H1 (cell line): Measurements from ENCODE around the gene ALG14. TPM values are rescaled to one million over a fixed set of nuclear protein-coding genes. Genes with fewer than 3 reads are reported as not detected.

Experiments used
- CTCF ChIA-PET: fragments of 300-600 bp; sonication (Branson Sonifier 250); formaldehyde crosslinking; loops from one replicate; lab custom pipeline; 2021; ENCODE audit not compliant: partially characterized antibody; lab: Charles Lee
- POLR2A ChIA-PET: fragments of 300-600 bp; sonication (Branson Sonifier 250); formaldehyde crosslinking; loops from one replicate; lab custom pipeline; 2021; ENCODE audit warnings: inconsistent platforms; ENCODE audit not compliant: partially characterized antibody; lab: Charles Lee
- DNase-seq, 2 experiments: peaks; one replicate each; pipeline versions ENCODE4 v3.0.0 to v3.0.0-alpha.2; 2010 to 2022; ENCODE audit warnings: low spot score in 2 of 2, low read depth in 1 of 2, mixed read lengths in 1 of 2
- FAIRE-seq: peaks from 2 replicates; lab custom pipeline; 2011; peaks lifted over from hg19 to GRCh38; lab: Jason Lieb, UNC
- H2AFZ ChIP-seq: 2 replicates; pipeline ENCODE4 v1.8.1; 2012; ENCODE audit warnings: low read length, inconsistent platforms
- H2AK5ac ChIP-seq: 2 replicates; pipeline ENCODE4 v1.6.1; 2013; ENCODE audit warnings: low read depth, low read length
- H2BK120ac ChIP-seq: replicated peaks from 2 replicates; pipeline ENCODE3; 2013; ENCODE audit warnings: low read depth, low read length, inconsistent platforms
- H2BK12ac ChIP-seq: 2 replicates; pipeline ENCODE4 v1.6.1; 2013; ENCODE audit warnings: low read depth, low read length
- H2BK15ac ChIP-seq: 2 replicates; pipeline ENCODE4 v1.6.1; 2013; ENCODE audit warnings: low read length
- H2BK20ac ChIP-seq: 2 replicates; pipeline ENCODE4 v1.6.1; 2013; ENCODE audit warnings: low read length
- H2BK5ac ChIP-seq: 2 replicates; pipeline ENCODE4 v1.6.1; 2013; ENCODE audit warnings: low read depth, low read length
- H3K14ac ChIP-seq: 2 replicates; pipeline ENCODE4 v1.6.1; 2013; ENCODE audit warnings: inconsistent platforms; ENCODE audit not compliant: insufficient read length
- H3K18ac ChIP-seq: 2 replicates; pipeline ENCODE4 v1.6.1; 2013; ENCODE audit warnings: low read length; ENCODE audit errors: extremely low read depth
- H3K23ac ChIP-seq: 2 replicates; pipeline ENCODE4 v1.6.1; 2013; ENCODE audit warnings: inconsistent platforms; ENCODE audit not compliant: insufficient read length
- H3K23me2 ChIP-seq: 2 replicates; pipeline ENCODE4 v1.6.1; 2013; ENCODE audit warnings: low read depth, low read length
- H3K27ac ChIP-seq: 2 replicates; pipeline ENCODE4 v1.6.1; 2011; ENCODE audit warnings: low read depth, low read length, inconsistent platforms
- H3K27me3 ChIP-seq, 4 experiments: replicated peaks in 1 of 4; 1 replicate in 1 of 4; 2 replicates in 3 of 4; pipeline versions ENCODE4 v1.6.1 to v1.8.1; 2011 to 2013; ENCODE audit warnings: low read length in 3 of 4, mild to moderate bottlenecking in 3 of 4, inconsistent platforms in 2 of 4, mixed read lengths in 2 of 4, moderate library complexity in 1 of 4; ENCODE audit not compliant: control insufficient read depth in 3 of 4, insufficient read depth in 3 of 4; ENCODE audit errors: extremely low read depth in 1 of 4
- H3K36me3 ChIP-seq, 4 experiments: 2 replicates each; pipeline versions ENCODE4 v1.6.1 to v1.8.1; 2011 to 2013; ENCODE audit warnings: mild to moderate bottlenecking in 4 of 4, low read length in 3 of 4, moderate library complexity in 2 of 4, control low read depth in 1 of 4, inconsistent platforms in 1 of 4; ENCODE audit not compliant: insufficient read depth in 4 of 4, control insufficient read depth in 2 of 4
- H3K4ac ChIP-seq: replicated peaks from 2 replicates; pipeline ENCODE3; 2013; ENCODE audit warnings: low read length, low read depth, mixed read lengths, inconsistent platforms; ENCODE audit not compliant: insufficient read length
- H3K4me1 ChIP-seq, 4 experiments: replicated peaks in 1 of 4; 1 replicate in 1 of 4; 2 replicates in 3 of 4; pipeline versions ENCODE4 v1.6.1 to v1.8.1; 2011 to 2013; ENCODE audit warnings: low read length in 3 of 4, inconsistent platforms in 2 of 4, mixed read lengths in 1 of 4; ENCODE audit not compliant: insufficient read depth in 4 of 4, control insufficient read depth in 3 of 4
- H3K4me2 ChIP-seq, 2 experiments: 2 replicates each; pipeline versions ENCODE4 v1.6.1 to v1.8.1; 2011 to 2013; ENCODE audit warnings: low read depth in 2 of 2, low read length in 2 of 2, control low read depth in 1 of 2, inconsistent platforms in 1 of 2, mild to moderate bottlenecking in 1 of 2; ENCODE audit not compliant: insufficient read depth in 1 of 2
- H3K4me3 ChIP-seq, 4 experiments: fragments of 200-600, 300-600 bp in 1 of 4; sonication (generic), shearing (Covaris generic), sonication (Bioruptor Twin) in 1 of 4; 2 replicates each; pipeline versions ENCODE4 v1.5.1 to v1.8.1; 2011 to 2016; ENCODE audit warnings: low read length in 4 of 4, low read depth in 3 of 4, control low read depth in 2 of 4, inconsistent platforms in 2 of 4, mild to moderate bottlenecking in 2 of 4, mixed read lengths in 1 of 4, moderate library complexity in 1 of 4; ENCODE audit not compliant: insufficient read depth in 2 of 4; ENCODE audit errors: extremely low read depth in 1 of 4
- H3K56ac ChIP-seq: replicated peaks from 2 replicates; pipeline ENCODE3; 2013; ENCODE audit warnings: low read depth, mild to moderate bottlenecking, mixed read lengths, low read length, inconsistent platforms; ENCODE audit not compliant: insufficient read length
- H3K79me1 ChIP-seq: 2 replicates; pipeline ENCODE4 v1.6.1; 2013; ENCODE audit warnings: low read depth, low read length, control low read depth
- H3K79me2 ChIP-seq, 2 experiments: 2 replicates each; pipeline versions ENCODE4 v1.6.1 to v1.8.1; 2012 to 2013; ENCODE audit warnings: low read length in 2 of 2, mild to moderate bottlenecking in 2 of 2, inconsistent platforms in 1 of 2; ENCODE audit not compliant: insufficient read depth in 2 of 2, control insufficient read depth in 1 of 2
- H3K9ac ChIP-seq, 4 experiments: replicated peaks in 1 of 4; 1 replicate in 1 of 4; 2 replicates in 3 of 4; pipeline versions ENCODE4 v1.6.1 to v1.8.1; 2011 to 2013; ENCODE audit warnings: low read depth in 3 of 4, low read length in 3 of 4, control low read depth in 2 of 4, mild to moderate bottlenecking in 2 of 4, moderate library complexity in 2 of 4, inconsistent platforms in 1 of 4; ENCODE audit errors: extremely low read depth in 1 of 4
- H3K9me3 ChIP-seq, 2 experiments: 2 replicates each; pipeline versions ENCODE4 v1.6.1 to v1.8.1; 2012 to 2013; ENCODE audit warnings: mild to moderate bottlenecking in 2 of 2, moderate library complexity in 2 of 2, control low read depth in 1 of 2, inconsistent platforms in 1 of 2, low read depth in 1 of 2, low read length in 1 of 2, mixed read lengths in 1 of 2; ENCODE audit not compliant: insufficient read depth in 2 of 2
- H4K20me1 ChIP-seq, 2 experiments: replicated peaks in 1 of 2; 2 replicates each; pipeline versions ENCODE3 to v1.8.1; 2011 to 2013; ENCODE audit warnings: inconsistent platforms in 2 of 2, low read length in 2 of 2, mild to moderate bottlenecking in 1 of 2; ENCODE audit not compliant: insufficient read depth in 2 of 2, control insufficient read depth in 1 of 2
- H4K5ac ChIP-seq: 2 replicates; pipeline ENCODE4 v1.6.1; 2013; ENCODE audit warnings: low read length, low read depth, mixed read lengths, inconsistent platforms; ENCODE audit not compliant: insufficient read length
- H4K8ac ChIP-seq: 2 replicates; pipeline ENCODE4 v1.8.0; 2013; ENCODE audit warnings: mild to moderate bottlenecking, moderate library complexity, low read length, inconsistent platforms; ENCODE audit not compliant: insufficient read depth; ENCODE audit errors: extremely low read depth
- H4K91ac ChIP-seq: replicated peaks from 2 replicates; pipeline ENCODE3; 2013; ENCODE audit warnings: low read length, mixed read lengths, inconsistent platforms; ENCODE audit not compliant: insufficient read length
- ATF3 ChIP-seq: IDR thresholded peaks from 2 replicates; pipeline ENCODE4 v1.6.1; 2011; ENCODE audit warnings: low read depth, mild to moderate bottlenecking, low read length; ENCODE audit not compliant: insufficient read depth
- WGBS, 2 experiments: shearing (Covaris generic) in 1 of 2; methylation state at CpG; one replicate each; pipeline versions ENCODE4 v1.1.6 to v1.1.7; 2013 to 2015; ENCODE audit warnings: low lambda C conversion rate in 2 of 2, mixed read lengths in 2 of 2, inconsistent platforms in 1 of 2, low coverage in 1 of 2, missing lambda C conversion rate in 1 of 2; ENCODE audit not compliant: insufficient replicate concordance in 2 of 2, insufficient coverage in 1 of 2, insufficient read length in 1 of 2; ENCODE audit errors: extremely low coverage in 1 of 2, missing lambda C conversion rate in 1 of 2; 5-methylcytosine and 5-hydroxymethylcytosine counted together
- polyA plus RNA-seq, 7 experiments: library from polyadenylated mRNA; depleted of rRNA in 3 of 7; stranded (reverse) in 5 of 7; unstranded in 2 of 7; fragments of >200 nt in 5 of 7; fragments of 200-250 nt in 2 of 7; gene quantifications; 1 replicate in 5 of 7; 2 replicates in 1 of 7; 4 replicates in 1 of 7; pipeline versions ENCODE4 v1.2.1 to v1.2.3, GENCODE V29; 2011 to 2013; ENCODE audit warnings: missing spikeins in 2 of 7, mixed read lengths in 2 of 7
- total RNA-seq: library from RNA; stranded (reverse); fragmentation: NEBNext Ultra II Directional; extraction: Animal tissue kit (Norgen Biotek cat#: 25700); gene quantifications from 2 replicates; pipeline ENCODE4 v1.2.1, GENCODE V29; 2021

ALG14 gene
- total and polyA plus RNA-seq, 2 of the 8 experiments (the other 6 are each of a cell fraction or from before 2014, with no cell fraction given): 0.95 to 1.3 TPM

- no peak overlapping the region for H2AK5ac ChIP-seq
- no peaks in the 10 kb centered on the region for H3K79me2 ChIP-seq
- no peak overlapping the region for H2BK120ac ChIP-seq
- no peak overlapping the region for H4K8ac ChIP-seq
- H2BK20ac ChIP-seq: no peak overlapping the region
- no peaks in the 10 kb centered on the region for H3K9me3 ChIP-seq
- no peaks in the 10 kb centered on the region for H3K79me1 ChIP-seq
- no peaks in the 10 kb centered on the region for H3K27me3 ChIP-seq
- H3K23me2 ChIP-seq: no peaks in the 10 kb centered on the region
- no peak overlapping the region for H2BK12ac ChIP-seq
- FAIRE-seq: no peak
- CTCF ChIA-PET: interaction anchor here (1.2 to 1.5 kb wide), 3 partner anchors 14 to 94 kb away, joined by 3 to 7 read pairs (median 4); no protein-coding TSS in a partner anchor
- no peak for TF ChIP-seq ATF3
- H2AFZ ChIP-seq: no peak overlapping the region
- no peak overlapping the region for H3K27ac ChIP-seq
- no peak overlapping the region for H3K56ac ChIP-seq
- no peak overlapping the region for H3K14ac ChIP-seq
- POLR2A ChIA-PET: interaction anchor here (1.1 kb wide), 1 partner anchor 21 kb away, joined by 4 read pairs; no protein-coding TSS in a partner anchor
- H4K20me1 ChIP-seq: no peaks in the 10 kb centered on the region
- H3K23ac ChIP-seq: no peak overlapping the region
- H3K18ac ChIP-seq: no peak overlapping the region
- no peak overlapping the region for H3K4me2 ChIP-seq
- no peak overlapping the region for H2BK5ac ChIP-seq
- H3K4me3 ChIP-seq: no peak overlapping the region
- no peak overlapping the region for H4K5ac ChIP-seq
- no peak overlapping the region for H4K91ac ChIP-seq
- H2BK15ac ChIP-seq: no peak overlapping the region
- H3K4me1 ChIP-seq: no peaks in the 10 kb centered on the region
- no peak for DNase-seq
- no peak overlapping the region for H3K9ac ChIP-seq
- 86% methylated on average over 3 of the region's 3 CpGs; no CpG with 5 or more reads in 1 of the 2 experiments for WGBS, 2 experiments
- H3K36me3 ChIP-seq: no peaks in the 10 kb centered on the region
- H3K4ac ChIP-seq: no peak overlapping the region
Measured at GRCh38 chr1:94946886-94947285, 125.9 kb downstream of the ALG14 start.
